ENCODE measurements around the gene ZNF337. TPM values are rescaled to one million over a fixed set of nuclear protein-coding genes. Genes with fewer than 3 reads are reported as not detected.
"Not testable (repeated sequence)": the region's sequence is repeated elsewhere in the genome, so short reads cannot be mapped to it uniquely, and the experiment has no call there.

Gene ZNF337
- polyA plus RNA-seq, 1 donor = 39.1 TPM

GRCh38 chr20:25697132-25697446, 436 bp upstream of the ZNF337 start:
- DNase-seq = no peak

GRCh38 chr20:25695532-25696370, 902 bp downstream of the ZNF337 start:
- no peak for DNase-seq

- no peak for DNase-seq
Measured at GRCh38 chr20:25692499-25692898, 4.2 kb downstream of the ZNF337 start.

GRCh38 chr20:25690427-25690826, 6.2 kb downstream of the ZNF337 start:
- DNase-seq = no peak

- no peak for DNase-seq
Measured at GRCh38 chr20:25686081-25687067, 10.3 kb downstream of the ZNF337 start.

- no peak for DNase-seq
Measured at GRCh38 chr20:25685276-25686080, 11.2 kb downstream of the ZNF337 start.

GRCh38 chr20:25683826-25684225, 12.8 kb downstream of the ZNF337 start:
- DNase-seq = not testable (repeated sequence)

- DNase-seq = no peak
Measured at GRCh38 chr20:25683050-25683449, 13.6 kb downstream of the ZNF337 start.

GRCh38 chr20:25676164-25676809, 20.4 kb downstream of the ZNF337 start:
- DNase-seq = no peak

GRCh38 chr20:25675161-25675560, 21.5 kb downstream of the ZNF337 start:
- no peak for DNase-seq

- DNase-seq = no peak
Measured at GRCh38 chr20:25672659-25673235, 23.9 kb downstream of the ZNF337 start.

GRCh38 chr20:25669826-25670422, 26.7 kb downstream of the ZNF337 start:
- no peak for DNase-seq

- no peak for DNase-seq
Measured at GRCh38 chr20:25668446-25668845, 28.2 kb downstream of the ZNF337 start.

GRCh38 chr20:25659999-25660398, 36.7 kb downstream of the ZNF337 start:
- DNase-seq = no peak

GRCh38 chr20:25654487-25654886, 42.2 kb downstream of the ZNF337 start:
- no peak for DNase-seq

GRCh38 chr20:25652866-25653265, 43.8 kb downstream of the ZNF337 start:
- not testable (repeated sequence) for DNase-seq

- DNase-seq = no peak
Measured at GRCh38 chr20:25644814-25645213, 51.8 kb downstream of the ZNF337 start.

GRCh38 chr20:25643716-25644115, 52.9 kb downstream of the ZNF337 start:
- no peak for DNase-seq

GRCh38 chr20:25637247-25637646, 59.4 kb downstream of the ZNF337 start:
- no peak for DNase-seq

- no peak for DNase-seq
Measured at GRCh38 chr20:25632940-25633790, 63.5 kb downstream of the ZNF337 start.
